Activated CD4-positive, alpha-beta T cell treated with anti-CD3 and anti-CD28 coated beads, Interleukin-2, amount 50 U/mL, for 1 hour (primary cell): Measurements from ENCODE around the gene ANGPTL4.
"Not testable (repeated sequence)": the region's sequence is repeated elsewhere in the genome, so short reads cannot be mapped to it uniquely, and the experiment has no call there.

ENCODE experiments used
- DNase-seq: peaks from one replicate; pipeline ENCODE4 v3.0.0-alpha.2; 2020

The ANGPTL4 gene

DNA sequence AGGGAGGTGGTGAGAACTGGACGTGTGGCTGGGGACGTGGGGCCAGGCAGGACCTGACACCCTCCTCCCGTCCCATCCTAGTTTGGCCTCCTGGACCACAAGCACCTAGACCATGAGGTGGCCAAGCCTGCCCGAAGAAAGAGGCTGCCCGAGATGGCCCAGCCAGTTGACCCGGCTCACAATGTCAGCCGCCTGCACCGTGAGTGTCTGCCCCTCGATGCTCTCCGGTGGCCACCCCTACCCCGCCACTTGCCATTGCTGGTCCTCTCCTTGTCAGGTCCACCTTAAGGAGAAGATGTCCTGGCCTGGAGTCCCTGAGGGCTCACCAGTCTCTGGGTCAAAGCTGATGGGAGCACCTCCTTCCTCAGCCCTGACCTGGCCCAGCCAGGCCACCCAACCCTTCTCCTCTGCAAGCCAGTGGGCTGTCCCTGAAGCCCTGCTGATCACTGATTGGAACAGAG, 2.2 kb downstream of the ANGPTL4 start:
- no peak for DNase-seq

DNA sequence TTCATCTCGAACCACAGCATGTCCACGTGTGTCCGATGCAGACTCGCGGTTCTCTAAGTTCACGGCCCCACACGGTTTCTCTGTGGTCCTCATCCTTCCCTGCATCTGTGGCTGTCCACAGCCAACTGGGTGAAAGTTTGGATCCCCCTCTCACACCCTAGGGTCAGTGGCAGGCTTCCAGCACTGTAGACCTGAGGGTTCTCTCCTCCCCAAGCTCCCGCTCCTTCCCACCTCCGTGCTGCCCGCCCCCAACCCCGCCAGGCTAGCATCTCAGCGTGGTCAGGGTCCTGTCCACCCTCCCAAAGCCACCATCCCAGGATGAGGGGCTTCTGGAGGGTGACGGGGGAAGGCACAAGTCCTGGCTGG, 3.0 kb downstream of the ANGPTL4 start:
- DNase-seq = no peak

DNA sequence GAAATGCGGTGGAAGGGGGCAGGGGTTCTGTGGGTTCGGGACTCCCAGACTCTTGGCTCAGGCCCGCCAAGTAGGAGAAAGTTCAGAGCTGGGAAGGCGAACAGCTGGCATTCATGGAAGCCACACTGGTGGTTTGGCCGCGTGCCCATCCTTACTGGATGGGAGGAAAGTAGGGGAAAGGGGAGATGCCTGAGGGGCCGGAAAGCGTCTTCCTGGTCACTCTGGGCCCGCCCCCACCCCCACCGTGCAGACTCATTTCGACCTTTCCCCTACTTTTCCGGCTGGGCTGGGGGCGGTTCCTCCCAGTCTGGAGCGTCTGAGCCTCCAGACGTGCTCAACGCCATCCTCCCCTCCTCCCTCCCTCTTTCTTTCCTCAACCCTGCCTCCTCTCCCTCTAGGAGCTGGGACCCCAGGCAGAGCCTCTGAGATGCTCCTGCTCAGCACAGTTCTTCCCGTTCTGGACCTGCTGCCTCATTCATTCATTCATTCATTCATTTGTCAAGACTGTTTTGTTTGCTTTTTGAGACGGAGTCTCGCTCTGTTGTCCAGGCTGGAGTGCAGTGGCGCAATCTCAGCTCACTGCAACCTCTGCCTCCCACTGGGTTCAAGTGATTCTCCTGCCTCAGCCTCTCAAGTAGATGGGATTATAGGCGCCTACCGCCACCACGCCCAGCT, 3.5 kb downstream of the ANGPTL4 start:
- DNase-seq = no peak

DNA sequence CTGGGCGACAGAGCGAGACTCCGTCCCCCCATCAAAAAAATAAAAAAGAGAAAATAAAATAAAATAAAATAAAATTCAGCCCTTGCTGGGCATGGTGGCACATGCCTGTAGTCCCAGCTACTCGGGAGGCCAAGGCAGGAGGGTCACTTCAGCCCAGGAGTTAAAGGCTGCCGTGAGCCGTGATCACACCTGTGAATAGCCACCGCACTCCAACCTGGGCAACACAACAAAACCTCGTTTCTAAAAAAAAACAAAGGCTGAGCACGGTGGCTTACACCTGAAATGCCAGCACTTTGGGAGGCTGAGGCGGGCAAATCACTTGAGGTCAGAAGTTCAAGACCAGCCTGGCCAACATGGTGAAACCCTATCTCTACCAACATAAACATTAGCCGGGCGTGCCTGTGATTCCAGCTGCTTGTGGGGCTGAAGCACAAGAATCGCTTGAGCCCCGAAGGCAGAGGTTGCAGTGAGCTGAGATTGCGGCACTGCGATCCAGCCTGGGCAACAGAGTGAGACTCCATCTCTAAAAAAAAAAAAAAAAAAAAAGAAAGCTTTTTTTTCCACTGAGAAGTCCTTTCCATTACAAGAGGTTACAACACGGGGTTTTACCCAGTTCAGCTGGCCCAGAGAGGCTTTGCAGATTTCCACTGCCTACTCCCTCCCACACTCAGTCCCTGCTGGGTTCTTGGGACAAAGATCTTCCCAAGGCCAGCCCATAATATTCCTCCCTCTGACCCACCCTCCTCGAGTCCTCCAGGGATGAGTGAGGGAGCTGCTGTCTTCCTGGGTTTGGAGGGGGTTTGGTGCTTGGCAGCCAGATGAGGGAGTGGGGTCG, 6.4 kb downstream of the ANGPTL4 start:
- no peak for DNase-seq

DNA sequence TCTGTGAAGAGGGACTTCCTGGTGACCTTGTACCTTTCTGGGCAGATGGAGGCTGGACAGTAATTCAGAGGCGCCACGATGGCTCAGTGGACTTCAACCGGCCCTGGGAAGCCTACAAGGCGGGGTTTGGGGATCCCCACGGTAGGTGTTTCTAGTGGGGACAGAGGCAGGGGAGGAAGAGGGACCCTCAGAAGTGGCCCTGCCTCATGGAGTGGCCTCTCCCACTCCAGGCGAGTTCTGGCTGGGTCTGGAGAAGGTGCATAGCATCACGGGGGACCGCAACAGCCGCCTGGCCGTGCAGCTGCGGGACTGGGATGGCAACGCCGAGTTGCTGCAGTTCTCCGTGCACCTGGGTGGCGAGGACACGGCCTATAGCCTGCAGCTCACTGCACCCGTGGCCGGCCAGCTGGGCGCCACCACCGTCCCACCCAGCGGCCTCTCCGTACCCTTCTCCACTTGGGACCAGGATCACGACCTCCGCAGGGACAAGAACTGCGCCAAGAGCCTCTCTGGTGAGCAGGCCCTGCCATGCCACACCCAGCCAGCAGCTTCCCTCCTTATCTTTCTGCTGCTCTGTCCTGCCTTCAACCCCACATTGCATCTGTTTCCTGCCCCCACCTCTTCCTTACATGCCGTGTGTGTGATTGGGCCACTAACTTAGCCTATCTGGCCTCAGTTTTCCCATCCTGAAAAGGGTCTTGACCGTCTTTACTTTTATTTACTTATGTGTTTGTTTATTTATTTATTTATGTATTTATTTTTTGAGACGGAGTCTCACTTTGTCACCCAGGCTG, 7.3 kb downstream of the ANGPTL4 start:
- DNase-seq = no peak

DNA sequence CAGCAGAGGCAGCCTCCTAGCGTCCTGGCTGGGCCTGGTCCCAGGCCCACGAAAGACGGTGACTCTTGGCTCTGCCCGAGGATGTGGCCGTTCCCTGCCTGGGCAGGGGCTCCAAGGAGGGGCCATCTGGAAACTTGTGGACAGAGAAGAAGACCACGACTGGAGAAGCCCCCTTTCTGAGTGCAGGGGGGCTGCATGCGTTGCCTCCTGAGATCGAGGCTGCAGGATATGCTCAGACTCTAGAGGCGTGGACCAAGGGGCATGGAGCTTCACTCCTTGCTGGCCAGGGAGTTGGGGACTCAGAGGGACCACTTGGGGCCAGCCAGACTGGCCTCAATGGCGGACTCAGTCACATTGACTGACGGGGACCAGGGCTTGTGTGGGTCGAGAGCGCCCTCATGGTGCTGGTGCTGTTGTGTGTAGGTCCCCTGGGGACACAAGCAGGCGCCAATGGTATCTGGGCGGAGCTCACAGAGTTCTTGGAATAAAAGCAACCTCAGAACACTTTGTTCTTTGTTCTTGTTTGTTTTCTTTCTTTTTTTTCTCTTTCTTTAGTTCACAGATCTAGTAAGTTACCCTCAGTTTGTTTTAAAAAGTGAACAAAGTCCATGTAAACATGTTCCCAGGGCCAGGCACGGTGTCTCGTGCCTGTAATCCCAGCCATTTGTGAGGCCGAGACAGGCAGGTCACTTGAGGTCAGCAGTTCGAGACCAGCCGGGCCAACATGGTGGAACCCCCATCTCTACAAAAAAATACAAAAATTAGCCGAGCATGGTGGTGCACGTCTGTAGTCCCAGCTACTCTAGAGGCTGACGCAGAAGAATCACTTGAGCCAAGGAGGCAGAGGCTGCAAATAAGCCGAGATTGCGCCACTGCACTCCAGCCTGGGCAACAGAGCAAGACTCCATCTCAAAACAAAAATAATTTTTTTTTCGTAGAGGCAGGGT, 10.2 kb downstream of the ANGPTL4 start:
- DNase-seq = no peak

DNA sequence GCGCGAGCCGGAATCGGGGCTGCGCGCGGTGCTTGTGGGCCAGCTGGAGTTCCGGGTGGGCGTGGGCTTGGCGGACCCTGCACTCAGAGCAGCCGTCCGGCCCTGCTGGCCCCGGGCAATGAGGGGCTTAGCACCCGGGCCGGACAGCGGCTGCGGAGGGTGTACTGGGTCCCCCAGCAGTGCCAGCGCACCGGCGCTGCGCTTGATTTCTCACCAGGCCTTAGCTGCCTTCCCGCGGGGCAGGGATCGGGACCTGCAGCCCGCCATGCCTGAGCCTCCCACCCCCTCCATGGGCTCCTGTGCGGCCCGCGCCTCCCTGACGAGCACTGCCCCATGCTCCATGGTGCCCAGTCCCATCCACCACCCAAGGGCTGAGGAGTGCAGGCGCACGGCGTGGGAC, 11.8 kb downstream of the ANGPTL4 start:
- DNase-seq = not testable (repeated sequence)

DNA sequence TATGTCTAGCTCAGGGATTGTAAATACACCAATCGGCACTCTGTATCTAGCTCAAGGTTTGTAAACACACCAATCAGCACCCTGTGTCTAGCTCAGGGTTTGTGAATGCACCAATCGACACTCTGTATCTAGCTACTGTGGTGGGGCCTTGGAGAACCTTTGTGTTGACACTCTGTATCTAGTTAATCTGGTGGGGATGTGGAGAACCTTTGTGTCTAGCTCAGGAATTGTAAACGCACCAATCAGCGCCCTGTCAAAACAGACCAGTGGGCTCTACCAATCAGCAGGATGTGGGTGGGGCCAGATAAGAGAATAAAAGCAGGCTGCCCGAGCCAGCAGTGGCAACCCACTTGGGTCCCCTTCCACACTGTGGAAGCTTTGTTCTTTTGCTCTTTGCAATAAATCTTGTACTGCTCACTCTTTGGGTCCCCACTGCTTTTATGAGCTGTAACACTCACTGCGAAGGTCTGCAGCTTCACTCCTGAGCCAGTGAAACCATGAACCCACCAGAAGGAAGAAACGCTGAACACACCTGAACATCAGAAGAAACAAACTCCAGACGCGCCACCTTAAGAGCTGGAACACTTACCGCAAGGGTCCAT, 12.5 kb downstream of the ANGPTL4 start:
- DNase-seq = not testable (repeated sequence)

DNA sequence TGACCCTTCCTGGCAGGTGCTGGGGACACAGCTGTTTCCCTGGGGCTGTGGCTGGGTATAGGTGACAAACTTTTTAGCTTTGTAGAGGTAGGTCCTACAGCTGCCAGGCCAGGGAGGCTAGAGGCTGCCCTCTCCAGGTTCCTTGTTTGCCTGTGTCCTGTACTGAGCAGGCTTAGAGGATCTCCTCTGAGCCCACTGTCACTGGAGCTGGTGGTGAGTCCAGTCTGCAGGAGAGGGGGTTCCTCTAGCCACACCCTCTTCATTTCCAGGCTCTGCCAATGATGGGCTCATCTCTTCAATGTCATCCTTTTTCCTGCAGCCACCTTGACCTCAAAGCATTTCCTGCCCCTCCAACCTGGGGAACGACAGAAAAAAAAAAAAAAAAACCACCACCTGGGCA, 13.6 kb downstream of the ANGPTL4 start:
- no peak for DNase-seq

DNA sequence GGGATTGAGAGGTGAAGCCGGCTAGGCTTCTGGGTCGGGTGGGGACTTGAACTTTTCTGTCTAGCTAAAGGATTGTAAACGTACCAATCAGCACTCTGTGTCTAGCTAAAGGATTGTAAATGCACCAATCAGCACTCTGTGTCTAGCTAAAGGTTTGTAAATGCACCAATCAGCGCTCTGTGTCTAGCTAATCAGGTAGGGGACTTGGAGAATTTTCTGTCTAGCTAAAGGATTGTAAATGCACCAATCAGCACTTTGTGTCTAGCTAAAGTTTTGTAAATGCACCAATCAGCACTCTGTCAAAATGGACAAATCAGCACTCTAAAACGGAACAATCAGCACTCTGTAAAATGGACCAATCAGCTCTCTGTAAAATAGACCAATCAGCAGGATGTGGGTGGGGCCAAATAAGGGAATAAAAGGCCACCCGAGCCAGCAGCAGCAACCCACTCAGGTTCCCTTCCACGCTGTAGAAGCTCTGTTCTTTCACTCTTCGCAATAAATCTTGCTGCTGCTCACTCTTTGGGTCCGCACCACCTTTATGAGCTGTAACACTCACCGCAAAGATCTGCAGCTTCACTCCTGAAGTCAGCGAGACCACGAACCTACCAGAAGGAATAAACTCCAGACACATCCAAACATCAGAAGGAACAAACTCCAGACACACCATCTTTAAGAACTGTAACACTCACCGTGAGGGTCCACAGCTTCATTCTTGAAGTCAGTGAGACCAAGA, 15.4 kb downstream of the ANGPTL4 start:
- not testable (repeated sequence) for DNase-seq

DNA sequence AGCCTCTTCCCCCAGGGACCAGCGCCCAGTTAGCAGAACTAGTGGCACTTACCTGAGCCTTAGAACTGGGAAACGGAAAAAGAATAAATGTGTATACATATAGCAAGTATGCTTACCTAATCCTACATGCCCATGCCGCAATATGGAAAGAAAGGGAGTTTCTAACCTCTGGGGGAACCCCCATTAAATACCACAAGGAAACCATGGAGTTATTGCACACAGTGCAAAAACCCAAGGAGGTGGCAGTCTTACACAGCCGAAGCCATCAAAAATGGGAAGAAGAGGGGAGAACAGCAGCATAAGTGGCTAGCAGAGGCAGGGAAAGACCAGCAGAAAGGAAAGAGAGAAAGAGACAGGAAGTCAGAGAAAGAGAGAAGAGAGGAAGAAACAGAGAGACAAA, 20.6 kb downstream of the ANGPTL4 start:
- not testable (repeated sequence) for DNase-seq

DNA sequence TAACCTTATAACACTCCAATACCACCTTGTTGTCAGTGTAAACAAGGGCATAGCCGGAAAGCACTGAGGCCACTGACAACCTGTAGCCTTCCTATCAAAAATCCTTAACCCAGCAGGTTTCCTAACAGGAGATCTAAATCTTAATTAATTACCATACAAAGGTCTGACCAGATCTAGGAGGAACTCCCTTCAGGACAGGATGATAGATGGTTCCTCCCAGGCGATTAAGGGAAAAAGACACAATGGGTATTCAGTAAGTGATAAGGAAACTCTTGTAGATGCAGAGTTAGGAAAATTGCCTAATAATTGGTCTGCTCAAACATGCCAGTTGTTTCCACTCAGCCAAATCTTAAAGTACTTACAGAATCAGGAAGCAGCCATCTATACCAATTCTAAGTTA, 21.1 kb downstream of the ANGPTL4 start:
- not testable (repeated sequence) for DNase-seq

DNA sequence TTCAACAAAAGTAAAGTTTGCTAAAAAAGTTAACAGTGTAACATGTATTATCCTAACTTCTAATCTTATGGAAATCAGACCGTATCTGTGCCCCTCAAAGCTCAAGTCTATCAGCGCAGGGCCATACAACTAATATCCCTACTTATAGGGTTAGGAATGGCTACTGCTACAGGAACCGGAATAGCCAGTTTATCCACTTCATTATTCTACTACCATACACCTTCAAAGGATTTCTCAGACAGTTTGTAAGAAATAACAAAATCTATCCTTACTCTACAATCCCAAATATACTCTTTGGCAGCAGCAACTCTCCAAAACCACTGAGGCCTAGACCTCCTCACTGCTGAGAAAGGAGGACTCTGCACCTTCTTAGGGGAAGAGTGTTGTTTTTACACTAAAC, 21.6 kb downstream of the ANGPTL4 start:
- DNase-seq = not testable (repeated sequence)

DNA sequence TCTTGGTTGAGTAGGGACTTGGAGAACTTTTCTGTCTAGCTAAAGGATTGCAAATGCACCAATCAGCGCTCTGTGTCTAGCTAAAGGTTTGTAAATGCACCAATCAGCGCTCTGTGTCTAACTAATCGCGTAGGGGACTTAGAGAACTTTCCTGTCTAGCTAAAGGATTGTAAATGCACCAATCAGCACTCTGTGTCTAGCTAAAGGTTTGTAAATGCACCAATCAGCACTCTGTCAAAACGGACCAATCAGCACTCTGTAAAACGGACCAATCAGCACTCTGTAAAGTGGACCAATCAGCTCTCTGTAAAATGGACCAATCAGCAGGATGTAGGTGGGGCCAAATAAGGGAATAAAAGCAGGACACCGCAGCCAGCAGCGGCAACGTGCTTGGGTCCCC, 22.5 kb downstream of the ANGPTL4 start:
- DNase-seq = not testable (repeated sequence)

DNA sequence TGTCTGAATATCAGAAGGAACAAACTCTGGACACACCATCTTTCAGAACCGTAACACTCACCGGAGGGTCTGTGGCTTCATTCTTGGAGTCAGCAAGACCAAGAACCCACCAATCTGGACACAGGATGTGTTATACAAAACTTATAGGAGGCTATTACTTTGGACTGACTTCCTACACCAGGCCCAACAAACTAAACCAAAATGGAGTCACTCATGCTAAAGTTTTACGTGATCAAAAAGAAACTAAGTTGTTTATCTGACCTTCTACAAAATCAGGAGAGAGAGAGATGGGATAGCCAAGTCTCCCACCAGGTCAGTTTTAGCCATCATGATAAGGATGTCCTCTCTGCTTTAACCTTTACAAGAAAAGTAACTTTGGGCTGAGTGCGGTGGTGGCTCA, 23.0 kb downstream of the ANGPTL4 start:
- no peak for DNase-seq

DNA sequence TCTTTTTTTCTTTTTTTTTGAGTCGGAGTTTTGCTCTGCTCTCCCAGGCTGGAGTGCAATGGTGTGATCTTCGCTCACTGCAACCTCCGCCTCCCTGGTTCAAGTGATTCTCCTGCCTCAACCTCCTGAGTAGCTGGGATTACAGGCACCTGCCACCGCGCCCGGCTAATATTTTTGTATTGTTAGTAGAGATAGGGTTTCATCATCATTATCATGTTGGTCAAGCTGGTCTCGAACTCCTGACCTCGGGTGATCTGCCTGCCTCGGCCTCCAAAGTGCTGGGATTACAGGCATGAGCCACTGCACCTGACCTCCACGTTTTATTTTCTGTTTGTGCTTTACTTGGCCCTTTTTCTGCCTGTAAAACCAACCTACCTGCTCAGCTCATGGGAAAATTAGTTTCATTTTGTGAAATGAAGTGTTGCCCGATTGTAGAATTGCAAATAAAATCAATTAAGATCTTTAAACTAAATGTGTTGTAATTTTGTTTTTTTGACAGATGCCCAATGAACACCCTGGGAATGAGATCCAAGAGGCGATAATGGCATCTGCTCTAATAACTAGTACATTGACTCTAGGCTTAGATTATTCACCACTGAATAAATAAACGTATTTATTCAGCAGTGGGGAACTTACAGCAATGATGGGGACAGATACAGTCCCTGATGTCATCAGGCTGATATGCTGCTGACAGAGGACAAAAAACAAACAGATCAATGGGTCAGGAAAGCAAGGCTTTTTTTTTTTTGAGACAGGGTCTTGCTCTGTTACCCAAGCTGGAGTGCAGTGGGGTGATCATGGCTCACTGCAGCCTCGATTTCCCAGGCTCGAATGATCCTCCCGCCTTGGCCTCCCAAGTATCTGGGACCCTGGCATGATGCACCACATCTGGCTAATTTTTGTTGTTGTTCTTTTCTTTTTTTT, 24.0 kb downstream of the ANGPTL4 start:
- DNase-seq = no peak

DNA sequence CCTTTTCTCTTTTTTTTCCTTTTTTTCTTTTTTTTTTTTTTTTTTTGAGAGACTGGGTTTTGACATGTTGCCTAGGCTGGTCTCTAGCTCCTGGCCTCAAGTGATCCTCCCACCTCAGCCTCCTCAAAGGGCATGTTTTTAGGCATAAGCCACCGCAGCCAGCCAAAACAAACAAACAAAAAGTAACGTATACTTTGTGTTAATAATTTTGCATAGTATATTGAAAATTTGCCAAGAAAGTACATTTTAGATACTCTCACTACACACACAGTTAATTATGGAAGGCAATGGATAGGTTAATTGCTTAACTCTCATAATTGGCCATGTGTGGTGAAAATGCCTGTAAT, 24.6 kb downstream of the ANGPTL4 start:
- no peak for DNase-seq

DNA sequence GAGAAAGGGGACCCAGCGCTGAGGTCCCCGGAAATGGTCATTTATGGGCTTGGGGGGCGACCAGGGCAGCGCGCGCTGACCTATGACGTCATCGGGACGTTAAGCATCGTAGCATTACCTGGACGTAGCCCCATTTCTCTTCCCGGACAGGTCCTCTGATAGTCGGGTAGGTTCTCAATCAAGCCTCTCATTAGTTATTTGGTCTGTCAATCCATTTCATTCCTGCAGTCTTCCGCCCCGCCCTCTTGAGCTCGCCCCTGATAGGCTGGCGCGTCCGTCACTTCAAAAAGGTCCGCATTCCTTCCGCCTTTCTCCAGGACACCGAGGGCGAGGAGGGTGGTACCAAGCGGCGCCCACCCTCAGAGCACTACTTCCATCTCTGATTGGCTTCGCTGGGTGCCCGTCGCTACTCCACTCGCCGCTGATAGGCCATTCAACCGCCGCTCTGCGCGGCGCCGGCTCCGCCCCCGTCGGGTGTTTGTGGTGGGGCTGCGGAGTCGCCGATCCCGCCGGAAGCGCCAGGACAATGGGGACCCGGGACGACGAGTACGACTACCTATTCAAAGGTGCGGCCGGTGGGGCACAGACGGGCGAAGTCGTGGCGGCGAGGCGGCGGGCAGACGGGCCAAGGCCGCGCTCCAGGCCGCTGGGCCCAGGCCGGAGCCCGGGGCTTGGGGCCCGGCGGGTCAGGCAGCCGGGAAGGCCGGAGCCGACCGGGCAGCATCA, 26.1 kb downstream of the ANGPTL4 start, which contains the start of gene RAB11B:
TSS of gene RAB11B (plus strand) at position 470 of the 726 bp plus-strand sequence. CDS start at position 527, 57 bp downstream.
- peak; percentile 96 for DNase-seq

DNA sequence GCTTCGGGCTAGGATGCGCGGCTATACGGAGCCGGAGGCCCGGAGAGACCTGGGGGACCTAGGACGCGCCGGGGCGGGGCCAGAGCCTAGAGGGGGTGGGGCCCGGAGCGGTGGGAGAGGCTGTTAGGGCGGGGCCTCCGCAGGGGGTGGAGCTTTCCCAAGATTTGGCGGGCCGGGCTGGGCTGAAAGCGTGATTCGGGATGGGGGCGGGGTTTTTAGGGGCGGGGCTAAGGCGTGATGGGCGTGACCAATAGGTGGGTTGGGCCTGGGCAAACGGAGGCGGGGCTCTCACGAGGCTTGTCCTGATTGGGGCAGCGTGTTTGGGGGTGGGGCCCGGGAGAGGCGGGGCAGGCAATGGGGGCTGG, 26.6 kb downstream of the ANGPTL4 start:
- DNase-seq = peak; percentile 92
